ENCODE results near the gene SCAMP4. TPM values are rescaled to one million over a fixed set of nuclear protein-coding genes. Genes with fewer than 3 reads are reported as not detected.

SCAMP4 gene
- total RNA-seq, 4 donors from 2014 or later = 49.8 to 144 (median 83.9) TPM

GRCh38 chr19:1956868-1957492 lies 51.8 kb downstream of the SCAMP4 start:
- Histone ChIP-seq H3K27ac (no peak overlapping the region), H3K36me3 (peaks cover 0 to 55% (median 0%) of the 10 kb centered on the region in 3 donors), H3K27me3 (no peaks in the 10 kb centered on the region), H3K4me1 (peaks cover 0 to 8% (median 0%) of the 10 kb centered on the region in 3 donors), H3K9me3 (no peaks in the 10 kb centered on the region), H3K4me3 (no peak overlapping the region)
- intact Hi-C loops (cut with DNase I) = loop anchor here (10.0 kb wide), 1 partner anchor 178 kb away; no protein-coding TSS in a partner anchor
- WGBS, 2 donors = 82% methylated on average over 18 to 25 of the region's 28 CpGs
- TF ChIP-seq CTCF (IDR thresholded peaks at IDR 0.05) = no peak
- TF ChIP-seq POLR2A (IDR thresholded peaks at IDR 0.05) = no peak
- DNase-seq = no peak

- 82% methylated on average over 14 of the region's 40 CpGs; no CpG with 5 or more reads in 1 of the 2 donors for WGBS, 2 donors
- no peaks in the 10 kb centered on the region for H3K27me3 ChIP-seq
- no peak overlapping the region for H3K27ac ChIP-seq
- no peaks in the 10 kb centered on the region for H3K9me3 ChIP-seq
- TF ChIP-seq POLR2A (IDR thresholded peaks at IDR 0.05) (no peak), CTCF (IDR thresholded peaks at IDR 0.05) (no peak)
- intact Hi-C loops (cut with DNase I) = loop anchor here (10.0 kb wide), 1 partner anchor 177 kb away; no protein-coding TSS in a partner anchor
- H3K4me1 ChIP-seq = peaks cover 0 to 8% (median 0%) of the 10 kb centered on the region in 3 donors
- DNase-seq = no peak
- H3K36me3 ChIP-seq = peaks cover 0 to 55% (median 0%) of the 10 kb centered on the region in 3 donors
- H3K4me3 ChIP-seq = no peak overlapping the region
Observed at GRCh38 chr19:1957562-1958248, 52.5 kb downstream of the SCAMP4 start.

- no peak for DNase-seq
- 92% methylated on average over 17 of the region's 32 CpGs; no CpG with 5 or more reads in 1 of the 2 donors for WGBS, 2 donors
- H3K27ac ChIP-seq = no peak overlapping the region
- H3K4me3 ChIP-seq = no peak overlapping the region
- intact Hi-C loops (cut with DNase I) = loop anchor here (10.0 kb wide), 1 partner anchor 175 kb away; no protein-coding TSS in a partner anchor
- peaks cover 0 to 4% (median 0%) of the 10 kb centered on the region in 3 donors for H3K4me1 ChIP-seq
- no peaks in the 10 kb centered on the region for H3K9me3 ChIP-seq
- TF ChIP-seq CTCF (IDR thresholded peaks at IDR 0.05) (no peak), POLR2A (IDR thresholded peaks at IDR 0.05) (no peak)
- H3K27me3 ChIP-seq = no peaks in the 10 kb centered on the region
- peaks cover 0 to 45% (median 0%) of the 10 kb centered on the region in 3 donors for H3K36me3 ChIP-seq
Observed at GRCh38 chr19:1959928-1960589, 54.9 kb downstream of the SCAMP4 start.

GRCh38 chr19:1961000-1961883 lies 56.0 kb downstream of the SCAMP4 start:
- no peak for DNase-seq

More at GRCh38 chr19:1961000-1961883, 56.0 kb downstream of the SCAMP4 start:
- TF ChIP-seq POLR2A (IDR thresholded peaks at IDR 0.05) (no peak), CTCF (IDR thresholded peaks at IDR 0.05) (no peak)
- Histone ChIP-seq H3K36me3 (peaks cover 0 to 53% (median 0%) of the 10 kb centered on the region in 3 donors), H3K27me3 (no peaks in the 10 kb centered on the region), H3K9me3 (no peaks in the 10 kb centered on the region), H3K27ac (no peak overlapping the region), H3K4me3 (no peak overlapping the region), H3K4me1 (no peaks in the 10 kb centered on the region)
- WGBS, 2 donors = 90 to 91% methylated on average over 7 to 12 of the region's 42 CpGs
- intact Hi-C loops (cut with DNase I) = no loop called here

All from esophagus squamous epithelium (tissue), 5 donors.